Measurements from ENCODE around the gene BCL6B. TPM values are rescaled to one million over a fixed set of nuclear protein-coding genes. Genes with fewer than 3 reads are reported as not detected.
"Not testable (repeated sequence)": the region's sequence is repeated elsewhere in the genome, so short reads cannot be mapped to it uniquely, and the experiment has no call there.

Gene BCL6B
- total and polyA plus RNA-seq, 10 of the 15 experiments (the other 5 are each of a cell fraction or from before 2014, with no cell fraction given): 0.06 to 0.85 (median 0.11) TPM; not detected in 1

GRCh38 chr17:7046725-7047397 is 24.0 kb downstream of the BCL6B start:
- POLR2A ChIA-PET: interaction anchor here (0.5 to 2.6 kb wide), 7 partner anchors 11 to 640 kb away, joined by 3 to 35 read pairs (median 4); partner anchors contain the start of genes ACAP1, GABARAP, SLC16A13 and TP53
- Histone ChIP-seq H3K4me2 (ENCODE audit: control insufficient read depth, insufficient read depth) (peak overlapping the region; percentile 63), H3K4me1 (ENCODE audit: control insufficient read depth, insufficient read depth, low read length) (peaks cover 17% of the 10 kb centered on the region), H3K9ac (ENCODE audit: control insufficient read depth, insufficient read depth, low read length) (peak overlapping the region; percentile 7; the same call in 1 of the 2 replicates), H3K4me3 (peak overlapping the region; percentile 58), H3K27ac (ENCODE audit: control insufficient read depth, insufficient read depth) (0 out of 2 replicates have a peak overlapping the region, but pooled peaks have one; percentile 5), H2AFZ (ENCODE audit: control insufficient read depth, low read depth, low read length) (peak overlapping the region; percentile 74)
- not testable (repeated sequence) for H4K20me1 ChIP-seq (ENCODE audit: control insufficient read depth, insufficient read depth); H3K9me3 ChIP-seq (replicated peaks; ENCODE audit: control insufficient read depth, insufficient read depth, low read length); H3K79me2 ChIP-seq (ENCODE audit: control insufficient read depth, insufficient read depth, low read length); H3K36me3 ChIP-seq (ENCODE audit: control insufficient read depth in 2 of 2, insufficient read depth in 2 of 2, low read length in 1 of 2); H3K27me3 ChIP-seq (replicated peaks in 1 of 2; ENCODE audit: control insufficient read depth in 2 of 2, insufficient read depth in 2 of 2, low read length in 1 of 2); BruUV-seq (replicated peaks)
- DNase-seq (ENCODE audit: low read depth, low spot score) (peak; percentile 55), ATAC-seq (peak; percentile 51), FAIRE-seq (peak; percentile 92)
- CTCF ChIA-PET: interaction anchor here (0.8 to 21.9 kb wide), 29 partner anchors 8 to 298 kb away, joined by 3 to 590 read pairs (median 6); partner anchors contain the start of genes ACADVL, ACAP1, ASGR1 and DLG4
- in situ Hi-C loops (cut with MboI) (loop anchor here (25.0 kb wide), 1 partner anchor 515 kb away; the partner anchor contains the start of genes SENP3 and TNFSF13), intact Hi-C loops (cut with micrococcal nuclease; ENCODE audit: unreplicated experiment) (loop anchor here (1.0 to 10.0 kb wide), 3 partner anchors 89 to 388 kb away; partner anchors contain the start of genes FGF11 and TMEM102)
- WGBS (ENCODE audit: insufficient coverage, insufficient replicate concordance, low lambda C conversion rate, missing lambda C conversion rate): under 1% methylated on average over 26 of the region's 26 CpGs
- RAD21 ChIA-PET (ENCODE audit: unreplicated experiment): interaction anchor here (1.1 to 10.0 kb wide), 16 partner anchors 8 to 289 kb away, joined by 3 to 269 read pairs (median 5); partner anchors contain the start of genes ACADVL, ACAP1, BCL6B and DLG4
- SMC1A ChIA-PET (ENCODE audit: uncharacterized antibody, unreplicated experiment): interaction anchor here (0.7 to 13.6 kb wide), 11 partner anchors 8 to 309 kb away, joined by 3 to 356 read pairs (median 5); partner anchors contain the start of genes ACADVL, ACAP1, DLG4 and SLC16A13
- TF ChIP-seq BHLHE40 (IDR thresholded peaks at IDR 0.05; ENCODE audit: borderline replicate concordance in 1 of 2, low read depth in 2 of 2, low read length in 1 of 2): peak in 1 of 2 experiments; percentile 94; a peak in 2 of 4 replicates
- TF ChIP-seq POLR2AphosphoS5 (IDR thresholded peaks at IDR 0.05; ENCODE audit: low read length): peak; percentile 68; the same call in 1 of the 2 replicates
- peak in 1 of 2 experiments; percentile 61; a peak in 1 of 4 replicates for TF ChIP-seq SRF (IDR thresholded peaks at IDR 0.05; ENCODE audit: low read depth in 2 of 2, low read length in 2 of 2)
- TF ChIP-seq, protein P1, sequence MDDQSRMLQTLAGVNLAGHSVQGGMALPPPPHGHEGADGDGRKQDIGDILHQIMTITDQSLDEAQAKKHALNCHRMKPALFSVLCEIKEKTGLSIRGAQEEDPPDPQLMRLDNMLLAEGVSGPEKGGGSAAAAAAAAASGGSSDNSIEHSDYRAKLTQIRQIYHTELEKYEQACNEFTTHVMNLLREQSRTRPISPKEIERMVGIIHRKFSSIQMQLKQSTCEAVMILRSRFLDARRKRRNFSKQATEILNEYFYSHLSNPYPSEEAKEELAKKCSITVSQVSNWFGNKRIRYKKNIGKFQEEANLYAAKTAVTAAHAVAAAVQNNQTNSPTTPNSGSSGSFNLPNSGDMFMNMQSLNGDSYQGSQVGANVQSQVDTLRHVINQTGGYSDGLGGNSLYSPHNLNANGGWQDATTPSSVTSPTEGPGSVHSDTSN (IDR thresholded peaks at IDR 0.05; ENCODE audit: insufficient replicate concordance, low read depth, low read length): peak; percentile 81
- TF ChIP-seq, protein P2, sequence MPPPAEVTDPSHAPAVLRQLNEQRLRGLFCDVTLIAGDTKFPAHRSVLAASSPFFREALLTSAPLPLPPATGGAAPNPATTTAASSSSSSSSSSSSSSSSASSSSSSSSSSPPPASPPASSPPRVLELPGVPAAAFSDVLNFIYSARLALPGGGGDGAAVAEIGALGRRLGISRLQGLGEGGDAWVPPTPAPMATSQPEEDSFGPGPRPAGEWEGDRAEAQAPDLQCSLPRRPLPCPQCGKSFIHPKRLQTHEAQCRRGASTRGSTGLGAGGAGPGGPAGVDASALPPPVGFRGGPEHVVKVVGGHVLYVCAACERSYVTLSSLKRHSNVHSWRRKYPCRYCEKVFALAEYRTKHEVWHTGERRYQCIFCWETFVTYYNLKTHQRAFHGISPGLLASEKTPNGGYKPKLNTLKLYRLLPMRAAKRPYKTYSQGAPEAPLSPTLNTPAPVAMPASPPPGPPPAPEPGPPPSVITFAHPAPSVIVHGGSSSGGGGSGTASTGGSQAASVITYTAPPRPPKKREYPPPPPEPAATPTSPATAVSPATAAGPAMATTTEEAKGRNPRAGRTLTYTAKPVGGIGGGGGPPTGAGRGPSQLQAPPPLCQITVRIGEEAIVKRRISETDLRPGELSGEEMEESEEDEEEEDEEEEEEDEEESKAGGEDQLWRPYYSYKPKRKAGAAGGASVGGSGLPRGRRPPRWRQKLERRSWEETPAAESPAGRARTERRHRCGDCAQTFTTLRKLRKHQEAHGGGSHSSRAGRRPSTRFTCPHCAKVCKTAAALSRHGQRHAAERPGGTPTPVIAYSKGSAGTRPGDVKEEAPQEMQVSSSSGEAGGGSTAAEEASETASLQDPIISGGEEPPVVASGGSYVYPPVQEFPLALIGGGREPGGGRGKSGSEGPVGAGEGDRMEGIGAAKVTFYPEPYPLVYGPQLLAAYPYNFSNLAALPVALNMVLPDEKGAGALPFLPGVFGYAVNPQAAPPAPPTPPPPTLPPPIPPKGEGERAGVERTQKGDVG (CRISPR knock-in tag; IDR thresholded peaks at IDR 0.05): peak; percentile 87
- peak; percentile 53 for TF ChIP-seq IKZF1 (conservative IDR thresholded peaks at IDR 0.05)
- peak; percentile 80 for TF ChIP-seq EED (IDR thresholded peaks at IDR 0.05; ENCODE audit: low read depth)
- 0 out of 2 replicates have a peak, but pooled peaks have one; percentile 32 for TF ChIP-seq DPF2 (IDR thresholded peaks at IDR 0.05)
- TF ChIP-seq IKZF2 (IDR thresholded peaks at IDR 0.05): peak; percentile 81 to 84
- peak; percentile 89; the same call in 1 of the 2 replicates for TF ChIP-seq PRDM15 (CRISPR knock-in tag; IDR thresholded peaks at IDR 0.05)
- TF ChIP-seq HCFC1 (IDR thresholded peaks at IDR 0.05; ENCODE audit: low read length): 0 out of 2 replicates have a peak, but pooled peaks have one; percentile 19
- TF ChIP-seq MEF2B (IDR thresholded peaks at IDR 0.05; ENCODE audit: partially characterized antibody, poor library complexity, severe bottlenecking): peak; percentile 57

Data from GM12878 (cell line).